SH-SY5Y (cell line): ENCODE measurements around the gene MED25.

ENCODE experiments used
- GATA2 ChIP-seq: IDR thresholded peaks from 2 replicates; pipeline ENCODE4 v1.6.1; 2011; ENCODE audit warnings: mild to moderate bottlenecking, low read depth, low read length
- GATA3 ChIP-seq: IDR thresholded peaks from 2 replicates; pipeline ENCODE4 v1.6.1; 2011; ENCODE audit warnings: low read depth, mild to moderate bottlenecking, low read length, moderate library complexity

MED25 gene

GRCh38 chr19:49839713-49840112 is 21.6 kb downstream of the MED25 start:
- TF ChIP-seq GATA3, result no peak
- no peak for TF ChIP-seq GATA2

- TF ChIP-seq GATA2, result no peak
- TF ChIP-seq GATA3, result no peak
These were observed 22.2 kb downstream of the MED25 start for GRCh38 chr19:49840321-49840720.

- no peak for TF ChIP-seq GATA3
- no peak for TF ChIP-seq GATA2
These were observed 22.7 kb downstream of the MED25 start for GRCh38 chr19:49840736-49841249.

- TF ChIP-seq GATA2 (no peak), GATA3 (no peak)
These were observed 25.2 kb downstream of the MED25 start for GRCh38 chr19:49843265-49843664.

- TF ChIP-seq GATA2 (no peak), GATA3 (no peak)
These were observed 26.3 kb downstream of the MED25 start for GRCh38 chr19:49844138-49845095.

- TF ChIP-seq GATA2 (no peak), GATA3 (no peak)
These were observed 27.3 kb downstream of the MED25 start for GRCh38 chr19:49845414-49845813.

- no peak for TF ChIP-seq GATA3
- TF ChIP-seq GATA2, result no peak
These were observed 28.3 kb downstream of the MED25 start for GRCh38 chr19:49846408-49846807.

- TF ChIP-seq GATA2 (no peak), GATA3 (no peak)
These were observed 29.9 kb downstream of the MED25 start for GRCh38 chr19:49847731-49848696.

- no peak for TF ChIP-seq GATA3
- TF ChIP-seq GATA2, result no peak
These were observed 30.8 kb downstream of the MED25 start for GRCh38 chr19:49848938-49849337.

- TF ChIP-seq GATA2 (no peak), GATA3 (no peak)
These were observed 31.5 kb downstream of the MED25 start for GRCh38 chr19:49849433-49850220.

- TF ChIP-seq GATA2, result no peak
- TF ChIP-seq GATA3, result no peak
These were observed 32.1 kb downstream of the MED25 start for GRCh38 chr19:49850221-49850486.

GRCh38 chr19:49850487-49851342 is 32.6 kb downstream of the MED25 start, which contains the start of gene PTOV1:
Gene PTOV1 (plus strand): TSS chr19:49851159.
- TF ChIP-seq GATA2 (no peak), GATA3 (no peak)
